NCI-H1694 treated with DMSO at 0.1 percent for 48 hours (cell line): ENCODE results near the gene SLC12A8.

ENCODE experiments used
- DNase-seq: peaks from one replicate; lab custom pipeline; 2025; lab: John Stamatoyannopoulos, UW

SLC12A8 gene

DNA sequence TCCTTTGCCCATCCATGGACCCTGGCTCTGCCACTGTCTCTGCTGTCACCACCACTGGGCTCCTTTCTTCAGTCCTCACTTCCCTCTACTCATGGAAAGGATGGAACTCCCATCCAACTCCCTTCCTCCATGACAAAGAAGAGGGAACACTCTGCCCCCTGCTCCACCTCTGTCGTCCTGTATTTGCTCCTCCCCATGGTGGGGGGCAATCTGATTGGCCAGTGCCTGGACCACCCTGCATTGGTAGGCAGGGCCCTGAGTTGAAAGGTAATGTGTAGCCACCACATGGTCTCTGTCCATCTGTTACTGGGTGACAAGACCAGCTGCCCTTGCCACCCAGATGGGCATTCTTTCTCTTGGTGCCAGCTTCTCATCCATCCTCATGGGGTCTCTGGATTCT, 136.1 kb downstream of the SLC12A8 start:
- DNase-seq = no peak

DNA sequence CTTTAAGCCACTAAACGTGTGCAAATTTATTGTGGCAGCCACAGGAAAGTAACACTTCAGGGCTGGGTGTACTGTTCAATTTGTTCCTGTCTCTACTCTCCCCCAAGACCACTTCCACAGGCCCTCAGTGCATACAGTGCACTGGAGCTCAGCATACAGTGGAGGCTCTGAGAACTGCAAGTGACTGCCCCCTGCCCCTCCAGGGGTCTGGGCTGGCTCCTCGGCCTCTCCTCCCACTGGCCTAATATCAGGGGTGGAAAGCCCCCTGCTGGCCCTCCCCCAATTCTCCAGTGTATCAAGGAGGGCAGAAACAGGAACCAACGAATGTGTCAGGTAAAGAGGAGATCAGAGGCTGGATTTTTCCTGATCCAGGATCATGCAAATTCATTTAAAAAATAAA, 136.8 kb downstream of the SLC12A8 start:
- peak; percentile 17 for DNase-seq

DNA sequence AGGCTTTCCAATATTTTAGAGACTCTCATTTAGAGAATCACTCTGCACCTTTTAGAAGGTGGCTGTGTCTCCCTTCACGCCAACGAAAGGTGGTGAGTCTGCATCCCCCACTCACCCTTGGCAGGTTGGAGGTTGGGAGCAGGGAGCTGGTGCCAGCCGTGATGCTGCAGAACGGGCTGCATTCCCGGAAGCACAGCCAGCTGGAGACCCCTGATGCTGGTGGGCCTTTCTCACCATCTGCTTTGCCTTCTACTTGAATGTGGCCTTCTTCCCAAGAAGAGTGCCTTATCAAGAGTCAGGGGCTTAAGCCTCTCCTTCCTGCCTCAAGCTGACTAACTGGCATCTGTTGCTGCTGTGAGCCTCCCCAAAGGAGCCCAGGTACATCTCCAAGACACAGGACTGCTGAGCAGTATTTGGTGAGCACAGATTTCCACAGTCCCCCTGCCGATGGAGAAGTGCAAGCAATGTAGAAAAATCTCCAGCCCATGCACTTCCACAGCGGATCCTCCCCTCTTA, 139.1 kb downstream of the SLC12A8 start:
- peak; percentile 97 for DNase-seq

DNA sequence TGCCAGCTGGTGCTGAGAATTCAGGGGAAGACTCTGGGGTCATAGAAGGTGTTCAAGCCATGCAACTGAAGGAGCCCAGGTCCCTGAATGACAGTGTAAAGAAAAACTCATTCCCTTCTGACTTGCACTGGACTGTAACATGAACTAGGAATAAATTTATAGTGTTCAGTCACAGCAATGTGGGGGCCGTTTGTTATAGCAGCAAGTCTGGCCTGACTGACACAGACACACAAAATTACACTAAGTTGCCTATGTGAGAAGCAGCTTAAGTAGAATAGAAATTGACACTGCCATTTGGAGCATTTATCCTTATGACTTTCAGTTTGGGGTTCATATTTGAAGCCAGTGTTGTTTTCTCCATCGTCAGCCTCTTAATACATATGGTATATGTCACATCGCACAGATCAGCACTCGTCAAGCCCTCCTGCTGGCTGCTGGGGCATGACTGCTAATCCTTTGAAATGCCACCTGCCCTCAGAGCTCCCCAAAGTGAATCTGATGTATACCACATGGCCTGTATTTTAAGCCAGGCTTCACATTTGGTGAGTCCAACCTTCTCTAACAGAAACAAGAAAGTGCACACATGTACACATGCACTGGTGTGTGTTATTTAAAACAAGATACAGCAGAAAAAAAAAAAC, 139.7 kb downstream of the SLC12A8 start:
- peak; percentile 97 for DNase-seq

DNA sequence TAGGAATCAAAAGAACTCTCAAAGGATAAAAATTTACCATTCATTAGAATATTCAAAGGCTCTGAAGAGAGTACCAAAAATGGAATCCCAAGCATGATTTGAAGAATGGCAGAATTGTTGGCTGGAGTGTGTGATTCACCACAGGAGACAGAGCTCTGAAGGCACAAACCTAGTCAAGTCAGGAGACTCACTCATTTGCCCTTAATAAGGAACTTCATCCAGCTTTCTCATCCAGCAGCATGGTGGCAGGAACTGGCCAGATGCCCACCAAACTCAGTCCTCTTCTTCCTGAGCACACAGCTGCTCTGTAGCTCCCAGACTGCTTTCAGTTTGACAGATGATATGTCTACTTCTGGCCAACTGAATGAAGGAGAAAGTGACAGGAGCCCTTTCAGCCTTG, 140.2 kb downstream of the SLC12A8 start:
- peak; percentile 72 for DNase-seq

DNA sequence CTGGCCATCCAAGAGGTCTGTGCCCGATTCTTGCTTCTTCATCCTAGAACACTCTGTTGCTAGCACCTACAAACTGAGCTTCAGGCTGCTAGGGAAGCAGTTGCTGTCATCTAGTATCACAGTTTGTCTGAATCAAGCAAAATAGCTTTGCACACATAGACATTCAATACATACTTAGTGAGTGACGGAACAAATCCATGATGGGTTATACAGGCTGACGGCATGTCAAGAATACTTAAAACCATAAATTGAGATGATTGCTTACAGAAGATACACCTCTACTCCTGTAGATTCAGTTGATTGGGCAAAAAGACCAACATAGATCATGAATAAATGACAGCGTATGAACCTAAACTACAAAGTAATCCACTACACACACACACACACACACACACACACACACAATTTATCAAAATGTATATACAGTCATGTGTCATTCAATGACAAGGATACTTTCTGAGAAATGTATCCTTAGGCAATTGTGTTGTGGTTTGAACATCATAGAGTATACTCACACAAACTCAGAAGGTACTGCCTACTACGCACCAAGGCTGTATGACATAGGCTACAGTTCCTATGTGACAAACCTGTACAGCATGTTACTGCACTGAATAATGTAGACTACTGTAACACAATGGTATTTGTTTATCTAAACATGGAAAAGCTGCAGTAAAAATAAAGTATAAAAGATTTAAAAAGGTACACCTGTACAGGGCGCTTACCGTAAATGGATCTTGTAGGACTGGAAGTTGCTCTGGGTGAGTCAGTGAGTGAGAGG, 142.4 kb downstream of the SLC12A8 start:
- no peak for DNase-seq

DNA sequence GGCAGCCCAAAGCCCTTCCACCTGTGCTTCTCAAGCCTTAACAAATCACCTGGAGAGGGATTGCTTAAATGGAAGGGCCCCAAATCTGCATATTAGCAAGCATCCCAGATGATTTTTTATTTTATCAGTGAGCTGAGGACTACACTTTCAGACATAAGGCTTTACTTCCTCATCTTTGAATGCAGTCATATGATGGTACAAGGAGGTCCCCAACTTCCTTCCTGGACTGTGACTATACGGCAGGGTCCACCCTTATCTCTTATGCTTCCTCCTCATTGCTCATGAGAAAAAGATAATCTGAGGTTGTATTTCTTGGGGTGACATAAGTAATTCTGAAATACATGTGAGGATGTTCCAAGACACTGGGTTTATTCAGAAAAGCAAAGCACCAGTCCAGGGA, 143.1 kb downstream of the SLC12A8 start:
- no peak for DNase-seq

DNA sequence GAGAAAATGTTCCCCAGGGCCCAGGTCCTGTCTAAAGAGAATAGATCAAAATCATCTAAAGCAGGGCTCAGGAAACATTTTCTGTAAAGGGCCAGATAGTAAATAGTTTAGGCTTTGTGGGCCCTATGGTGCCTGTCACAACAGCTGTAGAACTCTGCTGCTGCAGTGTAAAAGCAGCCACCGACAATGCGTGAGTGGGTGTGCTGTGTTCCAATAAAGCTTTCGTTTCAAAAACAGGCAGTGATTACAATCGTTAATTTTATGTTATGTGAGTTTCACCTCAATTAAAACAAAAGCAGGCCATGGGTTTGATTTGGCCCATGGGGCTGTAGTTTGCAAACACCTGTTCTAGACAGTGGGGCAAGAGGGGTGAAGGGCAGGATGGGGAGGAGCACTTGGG, 144.3 kb downstream of the SLC12A8 start:
- DNase-seq = no peak

DNA sequence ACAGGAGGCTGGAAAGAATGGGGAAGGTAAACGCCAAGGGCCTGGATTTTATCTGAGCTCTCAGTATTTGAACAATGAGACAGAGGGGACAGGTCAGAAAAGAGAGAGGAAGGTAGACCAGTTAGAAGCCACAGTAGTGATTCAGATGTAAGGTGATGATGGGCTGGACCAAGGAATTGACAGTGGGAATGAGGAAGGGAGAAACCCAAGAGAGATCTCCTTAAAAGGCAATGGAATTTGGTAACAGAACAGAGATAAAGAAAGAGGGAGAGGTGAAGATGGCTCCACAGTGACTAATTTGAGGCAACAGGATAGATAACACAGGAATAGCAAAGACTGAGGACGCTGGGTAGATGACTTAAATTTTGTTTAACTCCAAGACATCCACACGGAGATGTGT, 145.3 kb downstream of the SLC12A8 start:
- no peak for DNase-seq

DNA sequence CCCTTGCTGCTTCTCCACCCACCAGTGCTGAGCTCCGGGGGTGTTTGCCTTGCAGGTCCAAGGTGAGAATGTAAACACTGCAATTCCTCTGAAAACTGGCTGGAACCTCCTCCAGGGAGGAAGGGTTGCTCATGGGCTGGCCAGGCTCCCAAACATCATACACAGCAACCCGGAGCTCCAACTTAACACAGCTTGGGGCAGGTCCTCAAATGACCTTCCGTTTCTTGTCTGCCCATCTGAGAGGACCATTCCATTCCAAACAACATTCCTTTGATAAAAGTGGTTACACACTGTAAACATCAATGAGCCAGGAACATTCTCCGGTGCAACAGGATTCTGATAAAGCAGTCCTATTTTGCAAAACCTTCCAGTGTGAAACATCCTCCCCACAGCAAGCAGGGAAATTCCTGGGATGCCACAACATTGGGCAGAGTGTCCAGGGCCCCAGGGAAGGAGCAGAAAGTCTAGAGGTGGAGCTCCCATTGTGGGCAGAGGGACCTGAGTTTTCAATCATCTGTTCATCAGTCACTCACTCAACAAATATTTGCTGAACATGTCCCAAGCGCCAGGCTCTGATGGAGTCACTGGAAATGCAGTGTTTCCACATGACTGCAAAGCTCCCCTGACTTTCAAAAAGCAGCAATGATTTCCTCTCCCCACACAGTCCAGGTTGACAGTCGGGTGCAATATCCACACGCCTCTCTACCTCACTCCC, 149.5 kb downstream of the SLC12A8 start:
- DNase-seq = no peak

DNA sequence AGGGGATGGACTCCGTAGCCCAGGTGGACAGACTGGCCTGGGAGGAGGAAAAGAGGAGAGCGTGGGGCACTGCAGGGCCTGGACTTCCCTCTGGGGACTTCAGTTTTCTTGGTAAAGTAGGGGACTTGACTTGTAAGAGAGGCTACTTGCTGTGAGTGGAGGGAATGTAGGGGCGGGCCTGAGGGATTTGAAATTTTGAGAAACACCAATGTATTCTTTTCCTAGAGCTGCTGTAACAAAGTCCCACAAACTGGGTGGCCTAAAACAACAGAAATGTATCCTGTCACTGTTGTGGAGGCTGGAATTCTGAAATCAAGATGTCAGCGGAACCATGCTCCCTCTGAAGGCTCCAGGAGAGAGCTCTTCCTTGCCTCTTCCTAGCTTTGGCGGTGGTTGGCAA, 150.9 kb downstream of the SLC12A8 start:
- DNase-seq = no peak

DNA sequence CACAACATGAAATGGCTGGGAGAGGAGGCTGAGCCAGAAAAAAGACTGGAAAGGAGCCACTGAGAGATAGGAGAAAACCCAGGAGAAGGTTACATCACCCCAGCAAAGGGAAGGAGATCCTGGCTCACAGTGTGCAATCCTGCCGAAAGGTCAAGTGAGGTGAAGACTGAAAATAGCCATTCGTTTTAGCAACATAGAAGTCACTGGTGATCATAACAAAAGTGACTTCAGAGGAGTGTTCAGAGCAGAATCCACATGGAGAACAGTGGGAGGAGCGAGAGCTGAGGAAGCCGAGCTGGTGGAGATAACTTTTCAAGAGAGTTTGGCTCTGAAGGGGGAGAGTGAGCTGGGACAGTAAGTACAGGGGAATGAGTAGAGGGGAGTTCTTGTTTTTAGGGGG, 151.4 kb downstream of the SLC12A8 start:
- no peak for DNase-seq

DNA sequence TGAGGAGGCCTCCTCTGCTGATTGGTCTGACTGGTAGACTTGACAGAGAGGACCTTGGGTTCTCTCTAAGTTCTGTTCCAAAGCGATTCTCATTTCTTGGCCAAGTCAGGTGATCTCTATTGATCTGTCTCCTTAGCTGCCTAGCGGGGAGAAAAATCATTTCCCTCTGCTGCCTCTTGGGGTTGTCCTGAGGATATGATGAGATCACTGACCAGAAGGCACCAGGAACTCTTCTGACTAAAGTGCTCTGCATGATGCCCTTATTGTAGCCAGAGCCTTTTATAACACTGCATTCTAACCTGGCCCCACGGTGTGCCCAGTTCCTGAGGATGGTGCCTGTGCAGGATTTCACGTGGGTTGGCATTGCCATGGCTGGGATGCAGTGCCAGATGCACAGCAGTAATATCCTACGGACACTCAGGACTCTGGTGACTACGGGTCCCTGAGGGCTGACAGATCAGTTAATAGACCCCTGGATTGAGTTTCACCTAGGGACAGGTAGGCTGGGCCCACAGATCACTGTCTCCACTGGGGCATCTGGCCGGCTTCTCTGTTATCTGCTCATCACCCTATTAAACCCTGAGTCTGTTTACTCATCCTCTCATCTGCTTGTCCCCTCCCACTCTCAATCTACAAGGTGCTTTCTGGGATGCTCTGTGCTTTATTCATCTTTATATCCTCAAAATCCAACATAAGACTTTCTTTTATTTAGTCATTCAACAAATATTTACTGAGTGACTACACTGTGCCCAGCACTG, 152.9 kb downstream of the SLC12A8 start:
- DNase-seq = no peak

DNA sequence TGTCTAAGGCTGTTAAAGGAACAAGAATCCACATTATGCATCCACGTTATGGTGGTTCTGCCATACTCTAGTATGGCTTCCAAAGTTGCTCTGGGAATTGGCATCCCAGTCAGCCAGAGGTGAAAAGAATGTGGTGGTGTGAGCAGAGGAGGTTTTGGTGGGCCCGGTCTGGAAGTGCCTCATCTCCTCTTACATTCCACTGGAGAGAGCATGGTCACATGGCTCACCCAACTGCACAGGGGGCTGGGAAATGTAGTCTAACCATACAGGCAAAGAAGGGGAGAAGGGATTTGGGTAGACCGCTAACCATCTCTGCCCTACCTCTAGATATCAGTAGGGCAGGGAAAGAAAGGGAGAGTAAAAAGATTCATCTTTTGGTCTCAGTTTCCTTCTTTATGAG, 153.6 kb downstream of the SLC12A8 start:
- no peak for DNase-seq

DNA sequence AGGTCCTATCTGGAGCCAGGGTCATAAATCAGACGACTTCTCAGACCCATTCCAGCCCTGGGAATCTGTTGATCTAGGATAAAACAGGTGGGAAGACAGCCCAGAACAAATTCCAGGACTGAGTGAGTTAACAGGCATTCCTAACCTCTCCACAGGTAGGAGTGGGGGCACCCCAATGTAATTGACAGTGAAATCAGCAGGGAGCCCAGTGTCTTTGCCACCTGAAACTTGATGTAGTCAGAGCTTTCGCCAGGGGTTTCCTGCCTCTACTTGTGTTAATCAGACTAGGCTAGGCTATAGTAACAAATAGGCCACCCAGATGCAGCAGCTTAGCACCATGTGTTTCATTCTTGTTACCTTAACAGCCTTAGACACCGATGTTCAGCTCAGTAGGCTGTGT, 154.0 kb downstream of the SLC12A8 start:
- DNase-seq = no peak

DNA sequence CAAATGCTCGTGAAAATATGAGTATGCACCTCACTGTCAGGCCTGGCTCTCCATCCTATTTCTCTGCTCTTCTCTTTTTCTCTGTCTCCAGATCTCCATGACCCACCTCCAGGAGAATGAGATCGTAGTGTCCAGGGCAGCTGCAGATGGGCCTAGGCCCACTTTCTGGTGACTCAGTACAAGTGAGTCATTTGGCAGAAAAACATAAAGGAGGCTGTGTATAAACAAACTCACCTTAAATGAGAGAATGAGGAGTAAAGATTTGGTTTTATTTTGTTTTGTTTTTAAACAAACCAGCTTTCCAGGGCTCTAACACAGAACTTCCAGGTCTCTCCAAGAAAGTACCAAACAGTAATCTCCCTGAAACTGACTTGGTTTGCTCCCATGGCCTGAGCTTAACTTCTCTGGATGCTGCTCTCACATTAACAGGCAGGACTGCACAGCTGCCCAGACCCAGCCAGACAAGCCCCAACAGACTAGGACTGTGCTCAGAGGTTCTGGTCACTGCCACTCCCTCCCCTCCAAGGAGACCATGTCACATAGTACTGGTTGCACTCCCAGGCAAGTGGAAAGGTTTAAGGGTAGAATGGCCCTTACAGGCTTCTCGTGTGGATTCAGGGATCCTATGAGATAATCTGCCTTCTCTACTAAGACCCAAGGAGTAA, 155.2 kb downstream of the SLC12A8 start:
- DNase-seq = no peak

DNA sequence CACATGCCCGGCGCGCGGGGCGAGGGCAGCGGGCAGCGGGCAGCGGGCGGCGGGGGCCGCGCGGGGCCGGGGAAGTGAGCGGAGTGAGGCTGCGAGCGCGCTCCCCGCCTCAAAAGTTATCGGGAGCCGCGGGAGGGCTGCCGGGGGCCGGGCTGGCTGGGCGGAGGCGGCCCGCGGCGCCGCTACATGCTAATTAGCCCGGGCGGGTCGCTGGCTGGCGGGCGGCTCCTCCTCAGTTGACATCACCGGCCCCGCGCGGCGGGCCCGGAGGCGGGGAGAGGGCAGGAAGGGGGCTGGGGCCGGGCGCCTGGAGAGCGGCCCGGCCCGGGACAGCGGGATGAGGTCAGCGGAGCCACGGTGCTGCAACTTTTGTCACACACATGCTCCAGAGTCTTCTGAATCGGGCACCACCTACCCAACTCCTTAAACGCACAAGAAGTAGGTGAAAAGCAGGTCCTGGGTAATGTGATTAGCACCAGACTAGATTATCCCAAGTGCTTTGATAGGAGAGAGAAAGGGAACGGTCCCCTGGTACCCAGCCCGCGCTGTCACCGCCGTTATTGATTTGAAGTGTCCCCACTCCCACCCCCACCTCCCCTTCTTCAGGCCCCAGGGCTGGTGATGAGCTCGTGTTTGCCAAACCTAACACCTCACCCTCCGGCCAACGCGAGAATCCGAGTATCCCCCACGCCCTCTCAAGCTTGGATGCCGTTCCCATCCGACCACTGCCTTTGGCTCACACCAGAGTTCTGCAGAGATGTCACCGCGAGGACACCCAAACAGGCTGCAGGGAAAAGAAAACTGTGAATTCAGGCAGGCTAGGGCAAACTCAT, 156.4 kb downstream of the SLC12A8 start, which contains the start of gene HEG1:
TSS of gene HEG1 (minus strand) at position 85 of the 833 bp plus-strand sequence. CDS start 107 bp downstream, outside the sequence.
- DNase-seq = peak; percentile 30

DNA sequence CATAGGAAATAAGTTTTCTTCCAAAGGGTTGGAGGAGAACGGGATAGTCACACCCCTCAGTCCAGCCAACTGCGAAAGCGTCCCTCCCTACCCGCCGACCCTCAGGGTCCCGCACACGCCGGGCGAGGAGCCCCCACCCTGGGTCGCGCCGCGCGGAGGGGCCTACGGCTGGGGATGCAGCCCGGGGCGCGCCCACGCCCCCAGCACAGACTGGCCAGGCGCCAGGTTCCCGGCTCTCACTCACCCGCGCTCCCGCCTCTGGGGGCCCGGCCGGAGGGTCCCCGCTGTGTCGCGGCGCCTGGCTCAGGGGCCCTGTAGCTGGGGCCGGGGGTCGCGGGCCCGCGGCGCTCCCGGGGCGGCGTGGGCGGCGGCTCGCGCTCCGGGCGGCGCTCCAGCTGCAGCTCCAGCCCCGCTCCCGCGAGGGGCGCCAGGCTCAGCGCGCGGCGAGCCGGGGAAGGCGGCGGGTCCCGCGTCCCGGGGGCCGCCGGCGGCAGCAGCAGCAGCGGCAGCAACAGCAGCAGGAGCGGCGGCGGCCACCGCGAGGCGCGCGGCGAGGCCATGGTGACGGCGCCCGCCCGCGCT, 157.1 kb downstream of the SLC12A8 start:
- DNase-seq = no peak

DNA sequence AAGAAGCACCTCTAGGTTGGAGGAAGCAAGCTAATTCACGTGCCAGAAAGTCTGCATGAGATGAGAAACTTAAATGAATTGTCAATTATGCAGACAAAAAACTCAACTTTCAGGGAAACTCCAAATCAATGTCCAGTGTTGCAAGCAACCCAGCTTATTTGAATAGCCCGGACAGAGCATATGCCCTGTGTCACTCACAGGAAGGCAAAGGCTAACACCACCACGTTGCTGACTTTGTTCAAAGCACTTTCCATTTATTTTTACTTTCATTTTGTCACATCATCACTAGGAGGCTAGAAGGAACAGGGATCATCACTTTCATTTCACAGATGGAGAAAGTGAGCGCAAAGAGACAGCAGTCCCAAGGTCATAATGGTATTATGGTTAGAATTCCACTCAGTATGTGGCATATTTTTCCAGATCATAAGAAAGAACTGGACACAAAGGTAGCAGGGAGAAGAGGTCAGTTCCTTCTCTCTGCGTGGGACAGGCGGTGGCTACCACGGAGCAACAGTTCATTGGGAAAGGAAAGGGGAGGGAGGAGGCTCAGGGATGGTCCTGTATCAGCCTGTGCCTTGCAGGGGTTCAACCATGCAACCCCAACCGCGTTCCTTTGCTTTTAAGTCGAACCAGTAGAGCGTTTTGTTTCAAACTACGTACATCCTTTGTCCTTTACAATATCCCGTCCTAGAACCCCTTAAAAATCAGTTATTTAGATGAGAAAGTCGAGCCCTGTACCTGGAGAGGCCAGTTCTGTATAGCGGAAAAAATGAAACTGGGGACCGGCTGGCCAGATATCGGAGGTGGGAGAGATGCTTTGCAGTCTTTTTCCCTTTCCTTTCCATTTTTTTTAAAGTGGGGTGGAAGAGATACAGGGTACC, 157.9 kb downstream of the SLC12A8 start:
- peak; percentile 32 for DNase-seq
